Tibial nerve (tissue), 4 donors: ENCODE measurements around the gene TRAF6.

Source experiments
- CTCF ChIP-seq, 5 experiments: fragments of 200-600 bp in 3 of 5; fragments of 450-650 bp in 2 of 5; sonication (generic) in 3 of 5; IDR thresholded peaks; one replicate each; pipeline ENCODE4 v1.5.1; 2016 to 2019; ENCODE audit warnings: antibody characterized with exemption in 5 of 5, mild to moderate bottlenecking in 3 of 5, moderate library complexity in 2 of 5
- EP300 ChIP-seq, 2 donors: sonication (generic); formaldehyde crosslinking; IDR thresholded peaks; one replicate each; pipeline ENCODE4 v1.6.1; 2017; ENCODE audit warnings: antibody characterized with exemption in 2 of 2, mild to moderate bottlenecking in 1 of 2
- POLR2A ChIP-seq, 2 donors: fragments of 450-650 bp; IDR thresholded peaks; one replicate each; pipeline ENCODE4 v1.6.1; 2017; ENCODE audit warnings: antibody characterized with exemption in 2 of 2, mild to moderate bottlenecking in 2 of 2, moderate library complexity in 2 of 2

- TF ChIP-seq CTCF (IDR thresholded peaks at IDR 0.05) (no peak), EP300 (IDR thresholded peaks at IDR 0.05) (no peak), POLR2A (IDR thresholded peaks at IDR 0.05) (no peak)
These were observed 46.3 kb downstream of the TRAF6 start for GRCh38 chr11:36463781-36464180.
